Thoracic aorta (tissue), 2 donors: ENCODE results near the gene OR9Q1. TPM values are rescaled to one million over a fixed set of nuclear protein-coding genes. Genes with fewer than 3 reads are reported as not detected.

Source experiments
- ATAC-seq: fragments of 150-250 bp; one replicate; pipeline ENCODE4 v1.8.0; 2017; ENCODE audit warnings: low read depth; ENCODE audit not compliant: insufficient number of reproducible peaks, low FRiP score
- DNase-seq: peaks from one replicate; pipeline ENCODE4 v3.0.0-alpha.2; 2020; ENCODE audit warnings: low spot score
- H3K27ac ChIP-seq, 2 donors: fragments of 200-600 bp; sonication (generic); 1 replicate in 1 of 2; 2 replicates in 1 of 2; pipeline ENCODE4 v1.5.1; 2016; ENCODE audit warnings: mild to moderate bottlenecking in 2 of 2, moderate library complexity in 2 of 2
- H3K27me3 ChIP-seq: fragments of 200-600 bp; sonication (generic); replicated peaks from 2 replicates; pipeline ENCODE4 v1.6.0; 2016; ENCODE audit warnings: mild to moderate bottlenecking; ENCODE audit not compliant: insufficient read depth
- H3K36me3 ChIP-seq: fragments of 200-600 bp; sonication (generic); one replicate; pipeline ENCODE4 v1.5.1; 2016
- H3K4me1 ChIP-seq, 2 donors: fragments of 200-600 bp; sonication (generic); 1 replicate in 1 of 2; 2 replicates in 1 of 2; pipeline versions ENCODE4 v1.5.1 to v1.6.0; 2016; ENCODE audit warnings: low read depth in 2 of 2, mild to moderate bottlenecking in 1 of 2; ENCODE audit not compliant: control insufficient read depth in 1 of 2
- H3K4me3 ChIP-seq: fragments of 200-600 bp; sonication (generic); 2 replicates; pipeline ENCODE4 v1.5.1; 2016; ENCODE audit warnings: mild to moderate bottlenecking
- H3K9me3 ChIP-seq: fragments of 200-600 bp; sonication (generic); 2 replicates; pipeline ENCODE4 v1.5.1; 2016
- CTCF ChIP-seq: fragments of 200-600 bp; sonication (generic); IDR thresholded peaks from one replicate; pipeline ENCODE4 v1.5.1; 2019; ENCODE audit warnings: antibody characterized with exemption
- total RNA-seq, 2 donors: library from RNA; depleted of rRNA; stranded (reverse); fragments of >200 nt; gene quantifications; one replicate each; pipeline versions ENCODE4 v1.1.0 to v1.2.3, GENCODE V29; 2016

Gene OR9Q1
- total RNA-seq, 2 donors from 2014 or later: not detected

GRCh38 chr11:58004664-58005063, 19.0 kb upstream of the OR9Q1 start:
- Histone ChIP-seq H3K4me3 (no peak overlapping the region), H3K27me3 (no peaks in the 10 kb centered on the region), H3K27ac (no peak overlapping the region), H3K9me3 (no peaks in the 10 kb centered on the region), H3K36me3 (no peaks in the 10 kb centered on the region), H3K4me1 (no peaks in the 10 kb centered on the region)
- TF ChIP-seq CTCF: no peak
- ATAC-seq: no peak
- DNase-seq: no peak

- H3K27me3 ChIP-seq: no peaks in the 10 kb centered on the region
- H3K9me3 ChIP-seq: no peaks in the 10 kb centered on the region
- H3K27ac ChIP-seq: no peak overlapping the region
- DNase-seq (no peak), ATAC-seq (no peak)
- H3K4me3 ChIP-seq: no peak overlapping the region
- no peak for TF ChIP-seq CTCF
- no peaks in the 10 kb centered on the region for H3K4me1 ChIP-seq
- H3K36me3 ChIP-seq: no peaks in the 10 kb centered on the region
Measured at GRCh38 chr11:58006940-58007339, 16.7 kb upstream of the OR9Q1 start.

- H3K4me1 ChIP-seq: no peaks in the 10 kb centered on the region
- no peaks in the 10 kb centered on the region for H3K36me3 ChIP-seq
- no peak overlapping the region for H3K27ac ChIP-seq
- no peak for TF ChIP-seq CTCF
- no peaks in the 10 kb centered on the region for H3K9me3 ChIP-seq
- no peak overlapping the region for H3K4me3 ChIP-seq
- ATAC-seq (no peak), DNase-seq (no peak)
- no peaks in the 10 kb centered on the region for H3K27me3 ChIP-seq
Measured at GRCh38 chr11:58011771-58012170, 11.9 kb upstream of the OR9Q1 start.

- no peak for TF ChIP-seq CTCF
- H3K4me3 ChIP-seq: peak overlapping the region; percentile 53
- no peaks in the 10 kb centered on the region for H3K9me3 ChIP-seq
- H3K4me1 ChIP-seq: peaks cover 18 to 34% of the 10 kb centered on the region in 2 donors
- H3K36me3 ChIP-seq: no peaks in the 10 kb centered on the region
- DNase-seq (peak; percentile 15), ATAC-seq (peak; percentile 80)
- peak overlapping the region; percentile 57 to 78 for H3K27ac ChIP-seq
- H3K27me3 ChIP-seq: no peaks in the 10 kb centered on the region
Measured at GRCh38 chr11:58024601-58025091, 965 bp downstream of the OR9Q1 start.

- ATAC-seq (no peak), DNase-seq (no peak)
- Histone ChIP-seq H3K27ac (peak overlapping the region in 1 of 2 donors; percentile 9), H3K4me3 (no peak overlapping the region), H3K9me3 (no peaks in the 10 kb centered on the region), H3K4me1 (peaks cover 21 to 40% of the 10 kb centered on the region in 2 donors), H3K36me3 (no peaks in the 10 kb centered on the region), H3K27me3 (no peaks in the 10 kb centered on the region)
- TF ChIP-seq CTCF: no peak
Measured at GRCh38 chr11:58027341-58027740, 3.7 kb downstream of the OR9Q1 start.
